SKM-1 (cell line): ENCODE measurements around the gene ELFN2.
"Not testable (repeated sequence)": the region's sequence is repeated elsewhere in the genome, so short reads cannot be mapped to it uniquely, and the experiment has no call there.

ENCODE experiments used
- DNase-seq: peaks from one replicate; lab custom pipeline; 2025; ENCODE audit not compliant: unreplicated experiment; lab: John Stamatoyannopoulos, UW

The ELFN2 gene

DNA sequence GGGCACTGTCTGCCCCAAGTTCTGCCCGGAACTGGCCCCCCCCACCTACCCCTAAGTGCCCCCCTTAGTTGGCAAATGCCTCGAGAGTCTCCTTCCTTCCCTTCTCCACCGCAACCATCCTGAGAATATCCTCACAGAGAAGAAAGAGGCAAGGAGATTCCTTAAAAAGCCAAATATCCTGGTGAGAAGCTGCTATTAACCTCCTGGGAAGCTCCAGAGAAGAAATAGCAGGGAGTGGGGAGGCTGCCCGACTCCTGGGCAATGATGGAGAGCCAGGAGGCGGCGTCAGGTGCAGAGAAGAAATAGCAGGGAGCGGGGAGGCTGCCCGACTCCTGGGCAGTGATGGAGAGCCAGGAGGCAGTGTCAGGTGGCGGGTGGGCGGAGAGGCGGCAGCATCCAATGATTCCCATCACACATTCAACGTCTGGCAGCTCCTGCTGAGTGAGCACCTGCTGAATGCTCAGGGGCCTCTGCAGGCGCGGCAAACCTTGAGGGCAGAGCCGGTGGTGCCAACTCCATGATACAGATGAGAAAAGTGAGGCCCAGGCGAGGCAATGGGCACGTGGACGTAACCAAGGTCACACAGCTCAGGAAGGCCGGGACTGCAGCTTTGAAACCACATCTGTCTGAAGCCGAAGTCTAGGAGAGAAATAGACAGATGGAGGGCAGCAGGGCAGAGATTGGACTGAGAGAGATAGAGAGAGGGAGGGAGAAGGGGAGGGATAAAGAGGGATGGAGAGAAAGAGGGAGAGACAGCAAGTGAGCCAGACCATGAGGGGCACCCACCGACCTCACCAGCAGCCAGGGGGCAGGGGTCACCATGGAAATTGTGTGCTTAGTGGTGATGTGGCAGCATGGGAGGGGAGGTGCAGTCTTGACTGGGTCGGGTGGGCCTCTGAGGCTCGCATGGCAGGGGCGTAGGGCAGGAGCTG lies 86.7 kb downstream of the ELFN2 start:
- no peak for DNase-seq

GRCh38 chr22:37338539-37339246 lies 88.6 kb downstream of the ELFN2 start:
- no peak for DNase-seq

DNA sequence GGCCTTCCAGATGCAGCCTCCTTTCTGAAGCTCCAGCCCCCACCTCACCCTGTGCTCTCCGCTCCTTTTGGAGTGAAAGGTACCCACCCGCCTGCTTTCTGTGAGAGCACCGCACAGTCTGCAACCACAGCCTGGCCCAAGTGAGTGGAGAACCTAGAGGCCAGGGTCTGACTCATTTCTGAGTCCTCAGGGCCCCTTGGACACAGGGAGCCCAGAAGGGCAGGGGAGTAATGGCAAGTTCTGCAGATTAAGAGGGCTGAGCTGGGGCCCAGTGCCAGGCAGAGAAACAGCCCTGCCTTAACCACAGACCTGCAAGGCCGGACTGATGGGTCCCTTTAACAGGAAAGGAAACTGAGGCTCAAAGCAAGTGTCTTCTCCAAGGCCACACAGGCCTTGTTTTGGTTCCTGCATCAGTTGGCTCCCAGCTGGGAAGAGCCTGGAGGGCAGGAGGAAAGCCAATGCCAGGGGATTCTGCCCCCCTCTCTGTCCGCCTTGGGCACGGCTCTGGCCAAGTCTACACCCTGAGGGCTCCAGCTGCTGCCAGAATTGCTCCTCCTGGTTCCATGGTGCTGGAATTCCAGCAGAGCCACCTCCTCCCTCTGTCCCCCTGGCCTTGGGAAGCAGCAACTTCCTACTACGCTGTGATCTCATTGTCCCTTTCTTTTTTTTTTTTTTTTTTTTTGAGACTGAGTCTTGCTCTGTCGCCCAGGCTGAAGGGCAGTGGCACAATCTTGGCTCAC lies 89.9 kb downstream of the ELFN2 start:
- DNase-seq = no peak

DNA sequence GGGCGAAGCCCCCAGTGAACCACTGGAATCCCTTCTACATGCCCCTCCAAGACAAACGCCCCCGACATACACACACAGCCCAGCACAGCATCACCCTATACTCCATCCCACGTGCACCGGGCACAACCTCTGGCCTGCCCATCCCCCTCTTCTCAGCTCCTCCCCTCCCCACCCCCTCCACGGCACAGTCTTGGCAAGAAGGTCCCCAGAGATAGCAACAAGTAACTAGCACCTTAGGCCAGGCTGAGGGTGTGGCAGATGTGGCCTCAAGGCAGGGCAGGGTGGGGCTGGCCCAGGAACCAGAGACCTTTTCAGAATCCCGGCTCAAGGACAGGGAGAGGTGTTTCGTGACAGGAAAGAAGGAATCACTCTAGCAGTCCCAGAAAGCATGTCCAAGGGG lies 90.7 kb downstream of the ELFN2 start:
- no peak for DNase-seq

DNA sequence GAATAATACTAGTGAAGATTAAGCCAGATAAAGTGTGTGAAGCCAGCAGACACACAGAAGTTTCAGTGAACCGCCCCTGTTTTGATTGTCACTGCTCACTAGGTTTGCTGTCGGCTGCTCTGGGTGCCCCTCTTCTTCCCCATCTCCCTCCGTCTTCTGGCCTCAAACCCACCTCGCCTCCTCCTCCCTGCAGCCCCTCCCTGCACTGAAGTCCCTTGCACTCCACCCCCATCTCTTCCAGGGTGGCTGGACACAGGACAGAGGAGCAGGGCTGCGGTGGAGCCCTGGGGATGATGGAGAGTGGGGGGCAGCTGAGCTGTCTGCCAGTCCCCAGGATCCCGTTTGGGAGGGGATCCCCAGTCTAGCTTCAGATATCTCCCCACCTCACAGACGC lies 91.5 kb downstream of the ELFN2 start:
- DNase-seq = no peak

DNA sequence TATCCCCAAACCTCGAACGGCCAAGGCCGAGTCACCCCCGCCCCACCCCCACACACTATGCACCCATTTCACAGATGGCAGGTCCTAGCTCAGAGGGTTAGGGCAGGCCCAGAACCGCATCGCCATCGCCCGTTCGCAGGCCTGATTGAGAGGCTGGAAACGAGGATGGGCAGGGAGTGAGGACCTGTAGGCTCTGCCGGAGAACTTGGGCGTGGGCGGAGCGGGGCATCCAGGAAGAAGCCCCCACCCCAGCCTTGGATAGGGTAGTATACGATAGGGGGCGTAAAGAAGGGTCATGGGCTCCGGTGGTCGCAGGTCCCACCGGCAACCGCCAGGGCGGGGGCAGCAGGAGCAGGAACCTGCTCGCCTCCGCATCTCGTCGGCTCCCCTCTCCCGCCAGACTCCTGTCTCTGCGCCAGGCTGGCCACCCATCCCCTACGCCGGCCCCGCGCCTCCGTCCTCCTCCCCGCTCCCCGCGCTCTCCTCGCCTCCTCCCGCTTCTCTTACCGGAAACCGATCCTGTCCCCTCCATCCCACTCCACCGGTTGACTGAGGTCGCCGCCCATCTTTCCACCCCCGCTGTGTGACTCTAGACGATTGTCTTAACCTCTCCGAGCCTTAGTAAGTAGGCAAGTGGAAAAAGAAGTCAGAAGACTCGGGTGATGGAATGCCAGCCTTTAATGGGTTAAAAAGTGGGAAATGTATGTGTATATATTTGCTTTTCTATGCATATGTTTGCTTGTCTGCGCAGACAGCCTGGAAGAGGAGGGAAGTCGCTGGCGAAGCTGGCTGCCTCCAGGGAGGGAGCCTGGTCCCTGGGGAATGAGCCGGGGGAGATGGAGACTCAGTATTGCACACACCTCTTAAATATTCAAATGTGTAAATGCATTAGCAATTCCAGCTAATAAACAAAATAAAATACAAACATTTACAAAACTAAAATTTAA lies 92.1 kb downstream of the ELFN2 start:
- no peak for DNase-seq

DNA sequence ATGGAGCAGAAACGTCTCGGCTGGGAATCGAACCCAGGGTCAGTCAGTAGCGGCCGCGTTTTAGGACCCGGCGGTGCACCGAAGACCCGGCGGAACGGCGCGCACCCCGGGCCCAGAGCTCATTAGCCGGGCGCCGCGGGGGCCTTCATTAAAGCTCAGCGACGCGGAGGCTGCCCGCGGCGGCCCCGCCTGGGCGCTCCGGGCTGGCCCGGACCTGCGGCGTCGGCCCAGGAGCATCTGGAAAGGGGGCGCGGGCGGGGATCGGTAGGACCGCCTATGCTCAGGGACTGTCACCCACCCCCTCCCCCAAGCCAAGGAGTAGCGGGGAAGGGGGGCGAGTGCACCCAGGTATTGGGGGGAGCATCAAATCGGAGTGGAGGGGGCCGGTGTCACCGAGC lies 92.8 kb downstream of the ELFN2 start:
- no peak for DNase-seq

DNA sequence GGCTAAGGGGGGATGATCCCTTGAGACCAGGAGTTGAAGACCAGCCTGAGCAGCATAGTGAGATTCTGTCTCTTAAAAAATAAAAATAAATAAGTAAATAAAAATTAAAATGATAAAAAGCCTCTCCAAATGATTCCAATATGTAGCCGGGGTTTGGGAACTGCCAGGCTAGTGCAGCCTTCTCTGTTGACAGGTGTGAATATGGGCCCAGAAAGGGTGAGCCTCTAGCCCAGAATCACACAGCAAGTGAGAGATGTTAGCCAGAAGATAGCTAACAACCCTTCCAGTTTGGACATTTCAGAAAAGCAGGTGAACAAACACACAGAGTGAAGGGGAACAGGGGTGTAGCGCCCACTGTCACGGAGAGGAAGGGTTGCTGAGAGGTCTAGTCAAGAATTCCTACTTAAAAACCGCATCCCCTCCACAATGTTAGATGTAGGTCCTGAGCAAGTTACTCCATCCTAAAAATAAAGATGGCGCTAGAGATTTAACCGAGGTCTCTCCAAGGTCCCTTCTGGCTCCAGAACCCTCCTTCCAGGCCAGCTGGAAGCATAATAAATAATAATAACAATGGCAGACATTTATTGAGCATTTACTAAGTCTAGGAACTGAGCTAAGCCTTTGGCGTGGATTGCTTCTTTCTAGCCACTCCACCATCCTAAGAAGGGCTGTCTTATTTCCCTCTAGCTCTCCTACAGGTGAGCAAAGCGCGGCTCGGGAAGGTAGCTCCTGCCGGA lies 93.4 kb downstream of the ELFN2 start:
- DNase-seq = no peak

DNA sequence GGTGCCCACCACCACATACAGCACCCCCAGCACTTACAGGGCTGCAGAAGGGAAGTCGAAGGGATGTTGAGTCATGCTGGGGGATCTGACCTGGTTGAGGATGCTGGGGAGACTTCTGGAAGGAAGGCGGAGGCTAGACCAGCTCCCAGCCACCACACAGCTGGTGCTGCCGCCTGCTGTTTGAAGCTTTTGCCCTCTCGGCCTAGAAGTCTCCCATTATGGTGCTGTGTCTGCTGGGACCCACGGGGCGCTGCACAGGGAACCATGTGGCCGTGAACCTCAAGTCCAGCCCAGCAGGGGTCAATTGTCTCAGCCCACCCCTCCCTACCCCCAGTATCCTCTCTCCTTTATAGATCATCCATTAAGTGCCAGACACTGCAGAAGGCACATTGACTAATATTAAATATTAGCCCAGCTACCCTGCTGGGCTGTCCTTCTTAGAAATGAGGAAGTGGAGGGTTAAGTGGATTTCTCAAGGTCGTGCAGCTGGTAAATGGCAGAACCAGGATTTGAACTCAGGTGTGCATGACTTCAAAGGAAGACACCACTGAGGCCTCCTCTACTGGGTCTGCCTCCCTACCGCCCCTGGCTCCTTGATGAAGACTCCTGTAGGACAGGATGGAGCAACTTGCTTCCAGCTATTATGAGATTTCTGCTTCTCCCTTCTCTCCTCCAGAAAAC lies 95.3 kb downstream of the ELFN2 start:
- DNase-seq = no peak

DNA sequence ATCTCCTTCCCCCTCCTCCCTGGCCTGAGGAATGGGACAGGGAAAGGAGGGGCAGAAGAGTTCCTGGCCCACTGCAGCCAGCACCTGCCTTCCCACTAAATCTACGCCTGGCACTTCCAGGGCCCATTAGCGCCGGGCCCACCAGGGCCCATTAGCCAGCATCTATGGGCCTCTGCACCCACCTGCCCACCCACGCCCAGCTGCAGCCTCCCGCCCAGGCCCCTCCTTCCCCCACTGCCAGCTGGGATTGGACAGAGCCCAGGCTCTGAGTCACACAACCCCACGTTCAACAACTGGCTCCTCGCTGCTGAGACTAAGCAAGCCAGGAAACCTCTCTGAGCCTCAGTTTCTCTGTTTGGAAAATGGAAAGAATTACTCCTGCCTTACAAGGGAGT lies 96.2 kb downstream of the ELFN2 start:
- DNase-seq = no peak

- peak; percentile 37 for DNase-seq
Measured at GRCh38 chr22:37330200-37331033, 96.9 kb downstream of the ELFN2 start.

DNA sequence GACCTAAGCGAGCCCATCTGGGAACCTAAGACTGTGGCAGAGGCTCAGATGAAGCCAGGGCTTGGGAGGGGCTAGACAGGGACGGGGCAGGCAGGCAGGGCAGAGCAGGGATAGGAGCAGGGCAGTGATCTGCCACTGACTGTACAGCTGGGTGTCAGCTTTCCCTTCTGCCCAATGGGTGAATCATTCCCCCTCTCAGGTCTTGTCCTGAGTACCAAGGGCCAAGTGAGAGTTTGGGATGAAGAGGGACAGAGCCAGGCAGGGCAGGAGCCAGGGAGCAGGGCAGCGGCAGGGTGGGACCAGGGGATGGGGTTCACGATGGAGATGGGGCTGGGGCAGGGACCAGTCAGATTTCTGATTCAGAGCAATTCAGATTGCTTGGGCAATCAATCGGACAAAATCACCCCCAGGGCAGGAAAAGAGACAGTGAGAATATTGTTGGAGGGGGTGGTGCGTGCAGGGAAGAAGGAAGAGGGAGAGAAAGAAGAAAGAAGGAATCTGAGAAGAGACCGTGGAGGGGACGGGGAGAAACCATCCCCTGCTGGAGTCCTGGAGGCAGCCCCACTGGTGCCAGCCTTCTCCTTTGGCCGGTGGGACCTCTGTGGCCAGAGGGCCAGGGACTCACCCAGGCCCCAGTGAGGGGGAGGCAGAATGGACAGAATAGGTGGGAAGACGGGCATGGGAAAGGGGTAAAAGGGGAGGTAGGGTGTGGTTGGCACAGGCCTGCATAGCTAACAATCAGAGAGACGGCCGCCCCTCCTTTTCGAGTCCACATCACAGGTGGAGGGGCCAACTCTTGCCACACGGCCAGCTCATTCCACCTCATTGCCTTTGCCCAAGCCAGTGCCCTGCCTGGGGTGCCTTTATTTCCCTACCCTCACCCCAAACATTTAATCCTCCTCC lies 97.8 kb downstream of the ELFN2 start:
- no peak for DNase-seq

GRCh38 chr22:37328538-37329237 lies 98.6 kb downstream of the ELFN2 start:
- not testable (repeated sequence) for DNase-seq

DNA sequence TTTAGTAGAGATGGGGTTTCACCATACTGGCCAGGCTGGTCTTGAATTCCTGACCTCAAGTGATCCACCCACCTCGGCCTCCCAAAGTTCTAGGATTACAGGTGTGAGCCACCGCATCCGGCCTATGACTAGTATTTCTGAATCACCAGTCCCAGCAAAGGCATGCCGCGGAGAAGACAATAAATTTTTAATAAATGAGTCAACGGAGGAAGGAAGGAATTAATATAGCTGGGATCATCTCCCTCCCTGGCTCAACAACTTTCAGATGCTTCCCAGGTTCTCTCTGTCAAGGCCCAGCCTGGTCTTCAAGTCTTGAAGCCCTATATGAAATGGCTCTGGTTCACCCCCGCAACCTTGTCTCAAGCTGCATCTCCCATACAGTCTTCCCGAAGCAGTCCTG lies 99.3 kb downstream of the ELFN2 start:
- no peak for DNase-seq

DNA sequence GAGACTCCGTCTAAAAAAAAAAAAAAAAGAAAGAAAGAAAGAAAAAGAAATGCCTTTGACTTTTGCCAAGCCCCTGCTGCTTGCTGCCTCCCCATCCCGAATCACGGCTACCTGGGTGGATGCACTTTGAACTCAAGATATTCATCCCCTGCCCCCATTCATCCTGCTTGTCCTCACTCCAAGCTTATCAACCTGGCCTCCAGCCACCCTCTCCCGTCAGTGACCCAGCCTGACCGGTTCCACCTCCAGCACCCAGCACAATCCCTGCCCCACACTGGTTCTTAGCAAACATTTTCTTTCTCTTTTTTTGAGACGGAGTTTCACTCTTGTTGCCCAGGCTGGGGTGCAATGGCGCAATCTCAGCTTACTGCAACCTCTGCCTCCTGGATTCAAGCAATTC lies 100.6 kb downstream of the ELFN2 start:
- no peak for DNase-seq

GRCh38 chr22:37325039-37325395 lies 102.3 kb downstream of the ELFN2 start:
- no peak for DNase-seq
